SU-DHL-6 (cell line): ENCODE data around the gene NOG.

Source experiments
- H2AFZ ChIP-seq: fragments of 200-600 bp; sonication (generic); 2 replicates; pipeline ENCODE4 v1.6.1; 2014; ENCODE audit warnings: low read depth, mild to moderate bottlenecking, moderate library complexity, mixed read lengths, antibody characterized with exemption, low read length; ENCODE audit not compliant: severe bottlenecking
- H3F3A ChIP-seq: fragments of 200-600 bp; shearing (Covaris generic); 2 replicates; pipeline ENCODE4 v1.6.0; 2016; ENCODE audit warnings: antibody characterized with exemption, mild to moderate bottlenecking; ENCODE audit not compliant: insufficient read depth
- H3K27ac ChIP-seq: fragments of 200-600 bp; sonication (generic); 2 replicates; pipeline ENCODE4 v1.5.1; 2016; ENCODE audit warnings: low read depth, mild to moderate bottlenecking, low read length, moderate library complexity, mixed read lengths
- H3K27me3 ChIP-seq: fragments of 200-600 bp; sonication (generic), shearing (Covaris generic); 2 replicates; pipeline ENCODE4 v1.6.0; 2014; ENCODE audit warnings: mild to moderate bottlenecking, low read length
- H3K36me3 ChIP-seq: fragments of 200-600 bp; sonication (generic); 2 replicates; pipeline ENCODE4 v1.6.1; 2014; ENCODE audit warnings: mild to moderate bottlenecking, low read length, mixed read lengths
- H3K4me2 ChIP-seq: fragments of 300-600, 200-600 bp; shearing (Covaris generic), sonication (generic); 2 replicates; pipeline ENCODE4 v1.6.0; 2014; ENCODE audit warnings: low read length, low read depth, mild to moderate bottlenecking; ENCODE audit not compliant: poor library complexity, severe bottlenecking
- H3K4me3 ChIP-seq: fragments of 200-600 bp; sonication (generic); 2 replicates; pipeline ENCODE4 v1.5.1; 2014; ENCODE audit warnings: antibody characterized with exemption, low read length, mild to moderate bottlenecking, mixed read lengths; ENCODE audit not compliant: insufficient read depth, poor library complexity, severe bottlenecking
- H3K79me2 ChIP-seq: fragments of 200-600 bp; sonication (generic); 2 replicates; pipeline ENCODE4 v1.6.1; 2014; ENCODE audit warnings: mild to moderate bottlenecking, low read length, moderate library complexity; ENCODE audit not compliant: insufficient read depth
- H3K9ac ChIP-seq: fragments of 200-600 bp; sonication (generic); 2 replicates; pipeline ENCODE4 v1.7.0; 2014; ENCODE audit warnings: mild to moderate bottlenecking, low read length
- H3K9me2 ChIP-seq: fragments of 200-600 bp; sonication (generic); replicated peaks from 2 replicates; pipeline ENCODE4 v1.6.1; 2014; ENCODE audit warnings: low read length; ENCODE audit not compliant: insufficient read depth
- H3K9me3 ChIP-seq: fragments of 200-600 bp; sonication (generic); 2 replicates; pipeline ENCODE4 v1.6.1; 2014; ENCODE audit warnings: low read length, mixed read lengths; ENCODE audit not compliant: insufficient read depth
- H4K20me1 ChIP-seq: fragments of 200-600 bp; sonication (generic); 2 replicates; pipeline ENCODE4 v1.6.1; 2014; ENCODE audit warnings: low read depth, mild to moderate bottlenecking, antibody characterized with exemption, low read length, moderate library complexity, mixed read lengths
- CTCF ChIP-seq: fragments of 200-600 bp; sonication (generic); IDR thresholded peaks from one replicate; pipeline ENCODE4 v1.5.1; 2017; ENCODE audit warnings: antibody characterized with exemption, mild to moderate bottlenecking, low read length, moderate library complexity; ENCODE audit not compliant: insufficient read depth, poor library complexity, severe bottlenecking
- EZH2phosphoT487 ChIP-seq: fragments of 200-600 bp; sonication (generic), shearing (Covaris generic); conservative IDR thresholded peaks from 2 replicates; pipeline ENCODE4 v1.6.1; 2018; ENCODE audit warnings: mild to moderate bottlenecking, antibody characterized with exemption, low read length, moderate library complexity, mixed read lengths

Gene NOG

GRCh38 chr17:56610321-56610720 lies 16.8 kb downstream of the NOG start:
- no peak overlapping the region for H3K4me2 ChIP-seq
- no peaks in the 10 kb centered on the region for H3K9me2 ChIP-seq

DNA sequence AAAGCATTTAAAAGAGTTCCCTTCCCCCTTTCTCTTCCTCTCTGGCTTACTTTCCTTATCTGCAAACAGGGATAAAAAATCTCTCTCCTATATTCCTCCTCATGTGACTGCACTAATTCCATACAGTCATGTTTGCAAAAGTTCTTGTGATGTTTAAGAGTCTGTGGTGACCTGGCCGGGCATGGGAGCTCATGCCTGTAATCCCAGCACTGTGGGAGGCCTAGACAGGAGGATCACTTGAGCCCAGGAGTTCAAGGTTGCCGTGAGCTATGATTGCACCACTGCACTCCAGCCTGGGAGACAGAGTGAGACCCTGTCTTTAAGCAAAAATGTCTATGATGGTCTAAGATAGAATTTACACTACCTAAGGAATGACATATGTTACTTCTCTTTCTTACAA lies 19.6 kb downstream of the NOG start:
- Histone ChIP-seq H3K27me3 (no peaks in the 10 kb centered on the region), H3K36me3 (no peaks in the 10 kb centered on the region), H3K4me3 (no peak overlapping the region), H3F3A (no peaks in the 10 kb centered on the region), H3K27ac (no peak overlapping the region), H3K9ac (no peak overlapping the region), H4K20me1 (no peaks in the 10 kb centered on the region), H2AFZ (no peak overlapping the region), H3K9me3 (no peaks in the 10 kb centered on the region), H3K9me2 (no peaks in the 10 kb centered on the region), H3K79me2 (no peaks in the 10 kb centered on the region), H3K4me2 (no peak overlapping the region)
- TF ChIP-seq EZH2phosphoT487 = no peak
- TF ChIP-seq CTCF = no peak

More at GRCh38 chr17:56610321-56610720, 16.8 kb downstream of the NOG start:
- Histone ChIP-seq H3K27ac (no peak overlapping the region), H4K20me1 (no peaks in the 10 kb centered on the region), H3K79me2 (no peaks in the 10 kb centered on the region), H3K9me3 (no peaks in the 10 kb centered on the region), H3K9ac (no peak overlapping the region), H3K36me3 (no peaks in the 10 kb centered on the region), H3K4me3 (no peak overlapping the region), H2AFZ (no peak overlapping the region), H3F3A (no peaks in the 10 kb centered on the region), H3K27me3 (no peaks in the 10 kb centered on the region)
- no peak for TF ChIP-seq EZH2phosphoT487
- no peak for TF ChIP-seq CTCF

GRCh38 chr17:56614522-56614921 lies 21.0 kb downstream of the NOG start:
- H3K4me3 ChIP-seq = no peak overlapping the region
- H3K9me2 ChIP-seq = no peaks in the 10 kb centered on the region
- H3F3A ChIP-seq = no peaks in the 10 kb centered on the region
- no peak overlapping the region for H2AFZ ChIP-seq
- H3K4me2 ChIP-seq = no peak overlapping the region
- TF ChIP-seq CTCF (no peak), EZH2phosphoT487 (no peak)
- H4K20me1 ChIP-seq = no peaks in the 10 kb centered on the region
- H3K36me3 ChIP-seq = no peaks in the 10 kb centered on the region
- no peaks in the 10 kb centered on the region for H3K79me2 ChIP-seq
- H3K27ac ChIP-seq = no peak overlapping the region
- no peak overlapping the region for H3K9ac ChIP-seq
- H3K27me3 ChIP-seq = no peaks in the 10 kb centered on the region
- no peaks in the 10 kb centered on the region for H3K9me3 ChIP-seq

DNA sequence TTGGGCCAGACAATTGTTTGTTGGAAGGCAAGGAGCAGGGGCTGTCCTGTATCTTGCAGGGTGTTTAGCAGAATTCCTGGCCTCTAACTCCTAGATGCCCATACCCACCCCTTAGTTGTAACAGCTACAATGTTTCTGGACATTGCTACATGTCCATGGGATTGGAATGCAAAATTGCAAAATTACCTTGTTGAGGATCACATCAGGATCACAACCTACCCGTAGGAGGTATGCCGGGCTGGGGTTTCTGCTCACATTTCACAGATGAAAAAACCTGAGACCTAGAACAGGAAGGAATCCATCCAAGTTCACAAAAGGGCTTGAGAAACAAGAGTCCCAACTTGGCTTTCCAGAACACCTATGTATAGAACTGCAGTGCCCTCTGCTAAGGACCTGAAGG lies 22.7 kb downstream of the NOG start:
- no peak overlapping the region for H2AFZ ChIP-seq
- no peaks in the 10 kb centered on the region for H3K36me3 ChIP-seq
- no peaks in the 10 kb centered on the region for H3K9me3 ChIP-seq
- H3K9me2 ChIP-seq = no peaks in the 10 kb centered on the region
- H3K79me2 ChIP-seq = no peaks in the 10 kb centered on the region
- no peaks in the 10 kb centered on the region for H3F3A ChIP-seq
- H3K27ac ChIP-seq = no peak overlapping the region
- no peaks in the 10 kb centered on the region for H3K27me3 ChIP-seq
- TF ChIP-seq EZH2phosphoT487 (no peak), CTCF (no peak)
- no peak overlapping the region for H3K4me2 ChIP-seq
- no peak overlapping the region for H3K9ac ChIP-seq
- H3K4me3 ChIP-seq = no peak overlapping the region
- no peaks in the 10 kb centered on the region for H4K20me1 ChIP-seq
